OCI-LY7 (cell line): Measurements from ENCODE around the gene GRAP2.

ENCODE experiments used
- EZH2phosphoT487 ChIP-seq: fragments of 200-600 bp; sonication (generic); IDR thresholded peaks from 2 replicates; pipeline ENCODE4 v1.6.1; 2018; ENCODE audit warnings: low read depth, borderline replicate concordance, mild to moderate bottlenecking, mixed run types, antibody characterized with exemption, low read length, moderate library complexity, mixed read lengths
- TF ChIP-seq, protein P1 (sequence below): fragments of 200-600 bp; sonication (generic); conservative IDR thresholded peaks from 2 replicates; pipeline ENCODE4 v1.5.1; 2014; ENCODE audit warnings: mild to moderate bottlenecking, antibody characterized with exemption, low read length, moderate library complexity, mixed read lengths

GRCh38 chr22:39924286-39924685 lies 23.4 kb downstream of the GRAP2 start:
- TF ChIP-seq, protein P1, sequence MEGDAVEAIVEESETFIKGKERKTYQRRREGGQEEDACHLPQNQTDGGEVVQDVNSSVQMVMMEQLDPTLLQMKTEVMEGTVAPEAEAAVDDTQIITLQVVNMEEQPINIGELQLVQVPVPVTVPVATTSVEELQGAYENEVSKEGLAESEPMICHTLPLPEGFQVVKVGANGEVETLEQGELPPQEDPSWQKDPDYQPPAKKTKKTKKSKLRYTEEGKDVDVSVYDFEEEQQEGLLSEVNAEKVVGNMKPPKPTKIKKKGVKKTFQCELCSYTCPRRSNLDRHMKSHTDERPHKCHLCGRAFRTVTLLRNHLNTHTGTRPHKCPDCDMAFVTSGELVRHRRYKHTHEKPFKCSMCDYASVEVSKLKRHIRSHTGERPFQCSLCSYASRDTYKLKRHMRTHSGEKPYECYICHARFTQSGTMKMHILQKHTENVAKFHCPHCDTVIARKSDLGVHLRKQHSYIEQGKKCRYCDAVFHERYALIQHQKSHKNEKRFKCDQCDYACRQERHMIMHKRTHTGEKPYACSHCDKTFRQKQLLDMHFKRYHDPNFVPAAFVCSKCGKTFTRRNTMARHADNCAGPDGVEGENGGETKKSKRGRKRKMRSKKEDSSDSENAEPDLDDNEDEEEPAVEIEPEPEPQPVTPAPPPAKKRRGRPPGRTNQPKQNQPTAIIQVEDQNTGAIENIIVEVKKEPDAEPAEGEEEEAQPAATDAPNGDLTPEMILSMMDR, result no peak
- TF ChIP-seq EZH2phosphoT487, result no peak
